Measurements from ENCODE around the gene LPP.

DNA sequence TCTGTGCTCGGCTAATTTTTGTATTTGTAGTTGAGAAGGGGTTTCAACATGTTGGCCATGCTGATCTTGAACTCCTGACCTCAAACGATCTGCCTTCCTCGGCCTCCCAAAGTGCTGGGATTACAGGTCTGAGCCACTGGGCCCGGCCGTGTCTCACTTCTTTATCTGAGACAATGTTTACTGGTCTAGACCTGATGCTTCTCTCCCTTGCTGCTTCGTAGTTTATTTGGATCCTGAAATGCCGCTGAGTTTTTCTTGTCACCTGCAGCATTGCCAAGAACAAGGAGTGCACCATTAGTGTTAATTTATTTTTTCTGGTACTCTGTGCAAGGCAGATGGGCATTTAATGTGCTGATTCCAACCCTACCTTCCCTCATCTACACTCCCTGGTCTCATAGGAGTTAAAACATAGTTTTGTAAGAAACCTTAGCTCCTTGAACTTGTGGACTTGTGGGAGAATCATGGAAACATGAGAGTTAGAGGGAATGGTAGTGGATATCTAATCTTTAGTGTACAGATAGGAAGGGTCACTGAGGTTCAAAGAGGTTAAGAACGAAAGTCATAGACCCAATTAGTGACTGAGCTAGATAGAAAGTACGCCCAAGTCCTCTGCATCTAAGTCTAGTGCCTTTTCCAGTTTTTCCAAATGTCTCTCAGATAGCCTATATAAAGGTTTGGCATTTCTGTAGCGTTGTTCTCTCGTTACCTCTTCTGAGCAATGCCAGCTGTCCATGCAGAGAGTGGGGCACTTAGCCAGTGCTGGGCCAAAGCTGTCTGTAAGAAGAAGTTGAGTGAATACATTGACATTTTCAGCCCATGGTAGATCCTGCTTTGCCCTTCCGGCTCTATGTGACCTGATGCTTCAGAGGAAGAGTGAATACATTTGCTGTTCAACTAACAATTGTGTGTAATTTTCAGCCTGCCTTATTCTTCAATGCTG, 244.1 kb downstream of the LPP start:
- TF ChIP-seq POLR2A (IDR thresholded peaks at IDR 0.05; ENCODE audit: low read depth, low read length), result no peak
- no peak for TF ChIP-seq SPI1 (IDR thresholded peaks at IDR 0.05; ENCODE audit: low read depth, low read length)
- TF ChIP-seq POLR2AphosphoS5 (IDR thresholded peaks at IDR 0.05; ENCODE audit: low read depth, low read length), result no peak
- no peak for TF ChIP-seq TAF1 (IDR thresholded peaks at IDR 0.05; ENCODE audit: low read depth, low read length)
- no peak for TF ChIP-seq POU2F2 (IDR thresholded peaks at IDR 0.05; ENCODE audit: low read depth, low read length)

Measured in GM12891 (cell line).